ENCODE data around the gene OLFM4.
"Not testable (repeated sequence)": the region's sequence is repeated elsewhere in the genome, so short reads cannot be mapped to it uniquely, and the experiment has no call there.

OLFM4 gene

DNA sequence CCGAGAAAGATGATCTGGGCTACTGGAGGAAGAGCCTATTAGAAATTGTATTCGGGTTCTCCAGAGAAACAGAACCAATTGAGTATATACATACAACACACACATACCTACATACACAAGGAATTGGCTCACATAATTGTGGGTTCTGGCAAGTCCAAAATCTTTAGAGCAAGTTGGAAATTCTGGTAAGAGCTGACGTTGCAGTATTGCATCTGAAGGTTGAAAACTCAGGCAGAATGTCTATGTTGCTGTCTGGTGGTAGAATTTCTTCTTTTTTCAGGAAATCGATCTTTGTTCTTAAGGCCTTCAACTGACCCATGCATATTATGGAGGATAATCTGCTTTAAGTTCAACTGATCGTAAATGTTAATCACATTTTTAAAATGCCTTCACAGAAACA, 15.5 kb upstream of the OLFM4 start:
- DNase-seq (ENCODE audit: low read depth): no peak
- H3K4me3 ChIP-seq (replicated peaks; ENCODE audit: low read depth, low read length): no peak overlapping the region
- TF ChIP-seq, protein P1, sequence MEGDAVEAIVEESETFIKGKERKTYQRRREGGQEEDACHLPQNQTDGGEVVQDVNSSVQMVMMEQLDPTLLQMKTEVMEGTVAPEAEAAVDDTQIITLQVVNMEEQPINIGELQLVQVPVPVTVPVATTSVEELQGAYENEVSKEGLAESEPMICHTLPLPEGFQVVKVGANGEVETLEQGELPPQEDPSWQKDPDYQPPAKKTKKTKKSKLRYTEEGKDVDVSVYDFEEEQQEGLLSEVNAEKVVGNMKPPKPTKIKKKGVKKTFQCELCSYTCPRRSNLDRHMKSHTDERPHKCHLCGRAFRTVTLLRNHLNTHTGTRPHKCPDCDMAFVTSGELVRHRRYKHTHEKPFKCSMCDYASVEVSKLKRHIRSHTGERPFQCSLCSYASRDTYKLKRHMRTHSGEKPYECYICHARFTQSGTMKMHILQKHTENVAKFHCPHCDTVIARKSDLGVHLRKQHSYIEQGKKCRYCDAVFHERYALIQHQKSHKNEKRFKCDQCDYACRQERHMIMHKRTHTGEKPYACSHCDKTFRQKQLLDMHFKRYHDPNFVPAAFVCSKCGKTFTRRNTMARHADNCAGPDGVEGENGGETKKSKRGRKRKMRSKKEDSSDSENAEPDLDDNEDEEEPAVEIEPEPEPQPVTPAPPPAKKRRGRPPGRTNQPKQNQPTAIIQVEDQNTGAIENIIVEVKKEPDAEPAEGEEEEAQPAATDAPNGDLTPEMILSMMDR (IDR thresholded peaks at IDR 0.05; ENCODE audit: low read length, missing control alignments): no peak

DNA sequence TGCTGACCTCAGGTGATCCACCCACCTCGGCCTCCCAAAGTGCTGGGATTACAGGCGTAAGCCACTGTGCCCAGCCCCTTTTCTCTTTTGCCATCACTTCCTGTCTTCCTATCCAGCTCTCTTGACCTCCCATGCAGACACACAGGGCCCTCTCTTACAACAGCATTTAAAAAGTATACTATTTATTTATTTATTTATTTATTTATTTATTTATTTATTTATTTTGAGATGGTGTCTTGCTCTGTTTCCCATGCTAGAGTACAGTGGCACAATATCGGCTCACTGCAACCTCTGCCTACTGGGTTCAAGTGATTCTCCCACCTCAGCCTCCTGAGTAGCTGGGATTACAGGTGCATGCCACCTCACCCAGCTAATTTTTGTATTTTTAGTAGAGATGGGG, 14.6 kb upstream of the OLFM4 start:
- not testable (repeated sequence) for DNase-seq (ENCODE audit: low read depth); H3K4me3 ChIP-seq (replicated peaks; ENCODE audit: low read depth, low read length)

DNA sequence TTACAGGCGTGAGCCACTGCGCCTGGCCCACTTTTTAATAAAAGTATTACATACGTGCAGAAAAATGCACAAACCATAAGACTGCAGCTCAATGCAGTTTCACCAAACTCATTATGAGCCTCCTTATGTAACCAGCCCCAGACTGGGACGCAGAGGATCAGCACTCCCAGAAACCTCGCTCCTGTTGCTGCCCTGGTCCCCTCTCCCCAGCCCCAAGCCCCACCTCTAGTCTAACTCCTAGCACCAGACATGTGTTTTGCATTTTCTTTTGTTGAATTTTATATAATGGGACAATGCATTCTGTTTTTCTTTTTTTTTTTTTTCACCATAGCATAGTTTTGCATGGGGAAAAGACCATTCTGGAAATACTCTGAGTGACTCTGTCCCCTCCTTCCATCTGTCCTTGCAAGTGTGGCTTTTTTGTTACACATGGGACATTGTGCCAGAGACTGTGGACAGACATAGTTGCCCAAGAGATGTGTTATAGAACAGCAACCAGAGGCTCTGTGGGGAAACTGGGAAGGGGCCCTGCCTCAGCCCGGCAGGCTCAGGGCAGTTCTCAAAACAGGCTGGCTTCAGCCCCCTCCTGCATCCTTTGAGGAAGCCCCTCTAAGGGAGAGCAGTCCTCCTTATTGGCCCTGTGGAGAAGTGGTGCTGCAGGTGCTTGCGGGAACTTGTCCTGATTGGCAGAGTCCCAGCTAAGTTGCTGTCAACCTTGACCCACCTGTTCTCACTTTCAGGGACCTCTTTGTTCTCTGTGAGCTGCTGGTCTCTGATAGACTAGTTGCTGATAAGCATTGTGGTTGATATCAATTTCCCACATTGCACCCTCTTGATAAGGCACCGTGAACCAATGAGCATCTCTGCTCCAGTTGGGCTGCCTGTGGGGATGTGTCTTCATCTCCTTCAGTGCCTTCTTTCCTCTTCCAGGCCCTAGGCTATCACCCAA, 13.8 kb upstream of the OLFM4 start:
- DNase-seq (ENCODE audit: low read depth): no peak
- no peak overlapping the region for H3K4me3 ChIP-seq (replicated peaks; ENCODE audit: low read depth, low read length)
- TF ChIP-seq, protein P1 (IDR thresholded peaks at IDR 0.05; ENCODE audit: low read length, missing control alignments): no peak

DNA sequence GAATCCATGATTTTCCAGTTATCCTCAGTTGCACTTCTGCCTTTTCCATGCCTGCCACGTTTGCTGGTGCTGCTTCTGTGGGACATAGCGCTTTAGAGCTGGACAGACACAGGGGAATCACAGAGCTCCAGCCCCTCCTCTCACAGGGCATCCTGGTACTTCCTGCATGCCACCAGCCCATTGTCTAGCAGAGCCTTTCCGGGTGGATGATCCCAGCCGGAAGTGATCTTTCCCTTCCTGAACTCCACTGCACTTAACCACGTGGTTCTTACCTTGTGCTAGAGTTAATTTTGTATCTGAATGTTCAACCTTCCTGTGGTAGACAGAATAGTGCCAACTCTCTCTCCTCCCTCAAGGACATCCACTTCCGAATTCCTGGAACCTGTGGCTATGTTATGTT, 12.6 kb upstream of the OLFM4 start:
- H3K4me3 ChIP-seq (replicated peaks; ENCODE audit: low read depth, low read length): no peak overlapping the region
- TF ChIP-seq, protein P1 (IDR thresholded peaks at IDR 0.05; ENCODE audit: low read length, missing control alignments): no peak
- DNase-seq (ENCODE audit: low read depth): no peak

DNA sequence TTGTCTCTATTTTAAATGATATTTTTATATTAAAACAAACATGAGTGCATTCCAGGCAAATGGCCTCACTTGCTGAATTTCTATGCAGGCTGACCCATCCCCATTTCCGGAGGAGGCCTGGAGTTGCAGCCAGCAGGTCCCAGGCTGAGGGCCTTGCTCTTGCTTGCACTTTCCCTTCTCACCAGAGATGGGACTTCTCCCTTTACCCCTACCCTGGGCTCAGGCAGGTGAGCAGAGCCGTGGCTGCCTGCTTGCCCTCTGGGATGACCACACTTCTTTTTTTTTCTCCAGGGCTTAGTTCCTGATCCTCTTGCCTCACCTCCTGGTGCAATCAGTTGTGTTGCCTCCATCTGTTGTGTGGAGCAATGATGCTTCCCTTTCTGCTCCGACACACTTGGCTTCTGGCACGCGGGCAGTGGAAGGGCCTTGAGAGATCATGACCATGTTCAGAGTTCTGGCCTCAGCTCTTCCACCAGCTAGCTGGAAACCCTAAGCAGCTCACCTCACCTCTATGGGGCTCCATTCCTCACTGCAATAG, 11.1 kb upstream of the OLFM4 start:
- TF ChIP-seq, protein P1 (IDR thresholded peaks at IDR 0.05; ENCODE audit: low read length, missing control alignments): no peak
- no peak overlapping the region for H3K4me3 ChIP-seq (replicated peaks; ENCODE audit: low read depth, low read length)
- no peak for DNase-seq (ENCODE audit: low read depth)

DNA sequence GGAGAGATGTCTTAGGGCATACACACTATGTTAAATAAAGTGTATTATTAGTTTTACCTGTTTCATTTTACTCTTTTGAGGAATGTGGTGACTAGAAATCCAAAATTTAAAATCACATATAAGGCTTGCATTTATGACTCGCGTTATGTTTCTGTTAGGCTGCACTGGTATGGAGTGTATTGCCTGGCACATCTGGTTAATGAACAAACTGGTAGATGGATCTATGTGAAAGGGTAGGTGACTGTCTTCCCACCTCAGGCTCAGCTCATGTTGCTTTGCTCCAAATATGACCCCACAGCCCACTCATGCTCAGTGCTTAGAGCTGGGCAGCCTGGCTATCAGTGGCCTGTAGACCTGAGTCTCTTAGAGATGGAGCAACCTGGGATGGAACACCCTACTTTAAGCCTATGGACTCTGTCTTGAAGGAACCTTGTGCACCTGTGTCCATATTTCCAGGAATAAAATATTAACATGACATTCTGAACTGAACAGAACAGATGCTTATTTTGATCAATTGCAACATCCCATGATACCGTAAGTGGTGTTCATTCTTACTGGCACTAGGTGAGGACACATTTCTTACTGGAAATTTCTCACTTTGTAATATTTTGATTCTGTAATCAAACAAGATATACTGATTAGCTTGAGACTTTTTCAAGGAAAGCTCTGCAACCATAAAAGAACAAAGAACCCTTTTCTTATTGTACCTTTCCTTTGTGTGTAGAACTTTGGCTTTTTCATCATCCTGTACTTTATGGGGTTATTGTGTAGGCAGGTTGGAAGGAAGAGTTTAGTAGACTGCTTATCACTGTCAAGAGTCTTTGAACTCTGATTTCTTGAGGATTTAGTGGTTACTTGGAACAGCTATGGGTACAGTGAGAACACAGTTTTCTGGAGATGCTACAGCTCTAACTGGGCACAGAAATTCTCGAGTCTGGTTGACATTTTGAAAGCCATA, 9.6 kb upstream of the OLFM4 start:
- TF ChIP-seq, protein P1 (IDR thresholded peaks at IDR 0.05; ENCODE audit: low read length, missing control alignments): no peak
- no peak for DNase-seq (ENCODE audit: low read depth)
- no peak overlapping the region for H3K4me3 ChIP-seq (replicated peaks; ENCODE audit: low read depth, low read length)
